OCI-LY3 (cell line): ENCODE results near the gene ARHGEF28.

Source experiments
- H2AFZ ChIP-seq: fragments of 200-600, 300-600 bp; shearing (Covaris generic); 2 replicates; pipeline ENCODE4 v1.6.0; 2014; ENCODE audit warnings: antibody characterized with exemption, low read depth, low read length
- H3K27ac ChIP-seq: fragments of 200-600, 300-600 bp; sonication (generic); 2 replicates; pipeline ENCODE4 v1.5.1; 2014; ENCODE audit warnings: mild to moderate bottlenecking, low read length, moderate library complexity, mixed read lengths
- H3K27me3 ChIP-seq: fragments of 200-600, 300-600 bp; sonication (generic); 2 replicates; pipeline ENCODE4 v1.6.1; 2014; ENCODE audit warnings: low read depth, low read length, mixed read lengths
- H3K36me3 ChIP-seq: fragments of 200-600, 300-600 bp; sonication (generic); replicated peaks from 2 replicates; pipeline ENCODE3; 2014; ENCODE audit warnings: low read depth, low read length, mixed read lengths
- H3K4me1 ChIP-seq: fragments of 300-600, 200-600 bp; sonication (generic); 2 replicates; pipeline ENCODE4 v1.6.1; 2014; ENCODE audit warnings: low read length, mixed read lengths
- H3K4me2 ChIP-seq: fragments of 200-600, 300-600 bp; sonication (generic); 2 replicates; pipeline ENCODE4 v1.6.1; 2014; ENCODE audit warnings: low read length, mixed read lengths
- H3K4me3 ChIP-seq: fragments of 300-600, 200-600 bp; sonication (generic); 2 replicates; pipeline ENCODE4 v1.5.1; 2014; ENCODE audit warnings: antibody characterized with exemption, mild to moderate bottlenecking, low read length, moderate library complexity
- H3K79me2 ChIP-seq: fragments of 300-600, 200-600 bp; shearing (Covaris generic); 2 replicates; pipeline ENCODE4 v1.6.1; 2014; ENCODE audit warnings: mild to moderate bottlenecking, low read length, mixed read lengths
- H3K9ac ChIP-seq: fragments of 300-600, 200-600 bp; shearing (Covaris generic); 2 replicates; pipeline ENCODE4 v1.6.0; 2014; ENCODE audit warnings: mild to moderate bottlenecking, low read length, moderate library complexity
- H3K9me3 ChIP-seq: fragments of 200-600, 300-600 bp; shearing (Covaris generic); 2 replicates; pipeline ENCODE4 v1.6.1; 2014; ENCODE audit warnings: low read length, mixed read lengths; ENCODE audit not compliant: insufficient read depth
- H4K20me1 ChIP-seq: fragments of 200-600, 300-600 bp; sonication (generic); 2 replicates; pipeline ENCODE4 v1.6.1; 2016; ENCODE audit warnings: low read length, mixed read lengths; ENCODE audit not compliant: insufficient read depth
- EZH2phosphoT487 ChIP-seq: fragments of 200-600 bp; shearing (Covaris generic); IDR thresholded peaks from 2 replicates; pipeline ENCODE4 v1.6.1; 2018; ENCODE audit warnings: antibody characterized with exemption, mixed run types, low read depth
- TF ChIP-seq, protein P1 (sequence below): fragments of 200-600, 300-600 bp; sonication (generic); IDR thresholded peaks from 2 replicates; pipeline ENCODE4 v1.5.1; 2014; ENCODE audit warnings: antibody characterized with exemption, low read length, low read depth

ARHGEF28 gene

GRCh38 chr5:73853091-73853490 lies 227.1 kb downstream of the ARHGEF28 start:
- no peak overlapping the region for H3K9ac ChIP-seq

DNA sequence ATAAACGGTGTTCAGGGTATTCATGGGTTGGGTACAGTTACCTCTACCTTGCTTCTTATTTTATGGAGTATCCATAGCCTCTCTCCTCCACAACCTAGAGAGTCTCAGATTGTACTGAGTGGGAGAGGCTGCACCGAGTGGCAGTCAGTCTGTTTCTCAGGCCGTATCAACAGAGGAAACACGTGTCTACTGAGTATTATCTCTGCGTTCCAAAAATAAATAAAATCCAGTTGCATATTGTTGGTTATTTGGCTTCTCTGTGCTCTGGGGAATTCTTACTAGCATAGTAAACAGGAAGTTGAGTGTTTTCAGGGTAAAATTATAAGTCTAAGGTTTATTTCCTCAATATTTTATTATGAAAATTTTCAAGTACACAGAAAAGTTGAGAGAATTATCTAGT lies 231.0 kb downstream of the ARHGEF28 start:
- no peak overlapping the region for H3K9ac ChIP-seq
- no peaks in the 10 kb centered on the region for H3K79me2 ChIP-seq
- no peak overlapping the region for H3K27ac ChIP-seq
- no peak overlapping the region for H3K4me3 ChIP-seq
- H3K4me1 ChIP-seq: peaks cover 11% of the 10 kb centered on the region
- no peak for TF ChIP-seq EZH2phosphoT487
- TF ChIP-seq, protein P1, sequence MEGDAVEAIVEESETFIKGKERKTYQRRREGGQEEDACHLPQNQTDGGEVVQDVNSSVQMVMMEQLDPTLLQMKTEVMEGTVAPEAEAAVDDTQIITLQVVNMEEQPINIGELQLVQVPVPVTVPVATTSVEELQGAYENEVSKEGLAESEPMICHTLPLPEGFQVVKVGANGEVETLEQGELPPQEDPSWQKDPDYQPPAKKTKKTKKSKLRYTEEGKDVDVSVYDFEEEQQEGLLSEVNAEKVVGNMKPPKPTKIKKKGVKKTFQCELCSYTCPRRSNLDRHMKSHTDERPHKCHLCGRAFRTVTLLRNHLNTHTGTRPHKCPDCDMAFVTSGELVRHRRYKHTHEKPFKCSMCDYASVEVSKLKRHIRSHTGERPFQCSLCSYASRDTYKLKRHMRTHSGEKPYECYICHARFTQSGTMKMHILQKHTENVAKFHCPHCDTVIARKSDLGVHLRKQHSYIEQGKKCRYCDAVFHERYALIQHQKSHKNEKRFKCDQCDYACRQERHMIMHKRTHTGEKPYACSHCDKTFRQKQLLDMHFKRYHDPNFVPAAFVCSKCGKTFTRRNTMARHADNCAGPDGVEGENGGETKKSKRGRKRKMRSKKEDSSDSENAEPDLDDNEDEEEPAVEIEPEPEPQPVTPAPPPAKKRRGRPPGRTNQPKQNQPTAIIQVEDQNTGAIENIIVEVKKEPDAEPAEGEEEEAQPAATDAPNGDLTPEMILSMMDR: no peak
- H3K36me3 ChIP-seq: no peaks in the 10 kb centered on the region
- no peaks in the 10 kb centered on the region for H4K20me1 ChIP-seq
- H2AFZ ChIP-seq: no peak overlapping the region
- H3K9me3 ChIP-seq: no peaks in the 10 kb centered on the region
- H3K4me2 ChIP-seq: no peak overlapping the region
- H3K27me3 ChIP-seq: no peaks in the 10 kb centered on the region

More at GRCh38 chr5:73853091-73853490, 227.1 kb downstream of the ARHGEF28 start:
- Histone ChIP-seq H3K9me3 (no peaks in the 10 kb centered on the region), H3K4me1 (peaks cover 3% of the 10 kb centered on the region; the same call in 1 of the 2 replicates), H3K79me2 (no peaks in the 10 kb centered on the region), H3K4me2 (no peak overlapping the region), H4K20me1 (no peaks in the 10 kb centered on the region), H2AFZ (no peak overlapping the region), H3K36me3 (no peaks in the 10 kb centered on the region), H3K4me3 (no peak overlapping the region), H3K27me3 (no peaks in the 10 kb centered on the region), H3K27ac (no peak overlapping the region)
- TF ChIP-seq EZH2phosphoT487: no peak
- TF ChIP-seq, protein P1: no peak

DNA sequence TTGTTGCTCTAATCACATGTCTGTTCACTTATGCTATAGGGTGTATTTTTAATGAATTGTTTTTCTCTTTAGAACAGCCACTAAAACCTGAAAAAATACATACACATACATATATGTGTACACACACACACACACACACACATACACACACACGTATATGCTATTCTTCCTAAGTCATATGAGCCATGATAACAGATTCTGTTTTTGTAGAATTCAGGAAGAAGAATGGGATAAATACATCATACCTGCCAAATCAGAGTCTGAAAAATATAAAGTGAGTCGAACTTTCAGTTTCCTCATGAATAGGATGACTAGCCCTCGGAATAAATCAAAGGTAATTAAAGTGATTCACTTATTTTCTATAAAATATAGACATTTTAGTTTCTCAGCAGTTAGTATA lies 231.4 kb downstream of the ARHGEF28 start:
- H3K36me3 ChIP-seq: no peaks in the 10 kb centered on the region
- no peak overlapping the region for H3K9ac ChIP-seq
- H3K4me1 ChIP-seq: peaks cover 11% of the 10 kb centered on the region
- no peak overlapping the region for H2AFZ ChIP-seq
- H3K79me2 ChIP-seq: no peaks in the 10 kb centered on the region
- H3K4me3 ChIP-seq: no peak overlapping the region
- no peaks in the 10 kb centered on the region for H3K27me3 ChIP-seq
- no peak overlapping the region for H3K4me2 ChIP-seq
- no peaks in the 10 kb centered on the region for H3K9me3 ChIP-seq
- TF ChIP-seq EZH2phosphoT487: no peak
- TF ChIP-seq, protein P1: no peak
- no peaks in the 10 kb centered on the region for H4K20me1 ChIP-seq
- no peak overlapping the region for H3K27ac ChIP-seq

- H3K36me3 ChIP-seq: no peaks in the 10 kb centered on the region
- no peaks in the 10 kb centered on the region for H3K9me3 ChIP-seq
- no peak overlapping the region for H2AFZ ChIP-seq
- no peaks in the 10 kb centered on the region for H4K20me1 ChIP-seq
- TF ChIP-seq EZH2phosphoT487: no peak
- TF ChIP-seq, protein P1: no peak
- H3K4me1 ChIP-seq: peaks cover 11% of the 10 kb centered on the region
- no peaks in the 10 kb centered on the region for H3K27me3 ChIP-seq
- no peak overlapping the region for H3K4me3 ChIP-seq
- H3K4me2 ChIP-seq: no peak overlapping the region
- no peak overlapping the region for H3K27ac ChIP-seq
- H3K79me2 ChIP-seq: no peaks in the 10 kb centered on the region
- no peak overlapping the region for H3K9ac ChIP-seq
Measured at GRCh38 chr5:73858054-73858453, 232.1 kb downstream of the ARHGEF28 start.
